Measurements from ENCODE around the gene FANCD2. TPM values are rescaled to one million over a fixed set of nuclear protein-coding genes. Genes with fewer than 3 reads are reported as not detected.

FANCD2 gene
- total RNA-seq, result 2.1 and 2.6 TPM in 2 replicates

DNA sequence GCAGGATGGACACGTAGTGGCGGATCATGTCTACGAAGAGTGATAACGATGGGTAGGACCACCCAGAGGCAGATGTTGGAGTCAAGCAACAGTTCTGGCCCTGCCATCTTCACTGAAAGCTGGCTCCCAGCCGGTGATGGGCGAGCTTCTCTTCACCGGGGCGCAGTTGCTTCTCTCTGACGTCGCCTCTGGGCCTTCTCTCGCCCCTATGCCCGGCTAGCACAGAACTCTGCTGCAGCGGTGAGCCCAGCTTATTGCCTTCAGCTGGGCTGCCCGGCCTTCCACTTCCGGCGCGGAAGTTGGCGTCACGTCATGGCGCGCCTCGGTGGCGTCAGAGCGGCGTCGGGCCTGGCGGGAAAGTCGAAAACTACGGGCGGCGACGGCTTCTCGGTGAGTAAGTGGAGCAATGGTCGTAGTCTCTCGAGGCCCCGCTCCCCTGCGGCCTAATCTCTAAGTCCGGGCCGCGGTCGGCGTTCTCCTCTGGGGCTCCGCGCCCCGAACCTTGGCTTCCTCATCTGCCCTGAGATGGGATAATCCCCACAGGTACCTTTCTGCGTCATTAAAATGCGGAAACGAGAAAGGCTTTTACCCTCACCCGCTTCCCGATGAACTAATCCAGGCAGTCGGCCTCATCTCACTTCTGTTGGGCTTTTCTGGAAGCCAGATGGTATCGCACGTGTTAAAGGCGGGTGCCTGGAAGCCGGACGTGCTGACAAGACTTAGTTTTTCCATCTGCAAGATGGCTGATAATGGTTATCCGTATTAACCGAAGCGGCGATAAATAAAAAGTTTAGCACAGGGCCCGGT is at the start of gene FANCD2:
Gene FANCD2 (plus strand): TSS at position 354 of the 807 bp plus-strand sequence. CDS start 2,221 bp downstream, outside the sequence.
- FAIRE-seq (no peak), DNase-seq (ENCODE audit: low read depth) (peak; percentile 75)
- Histone ChIP-seq H3K36me3 (ENCODE audit: control insufficient read depth, insufficient read depth, low read length) (peaks cover 7% of the 10 kb centered on the region), H3K27me3 (ENCODE audit: control insufficient read depth, insufficient read depth, low read length) (no peaks in the 10 kb centered on the region), H3K4me3 (ENCODE audit: low read depth, low read length) (peak within 1 kb of the TSS; percentile 77)
- TF ChIP-seq, protein P1, sequence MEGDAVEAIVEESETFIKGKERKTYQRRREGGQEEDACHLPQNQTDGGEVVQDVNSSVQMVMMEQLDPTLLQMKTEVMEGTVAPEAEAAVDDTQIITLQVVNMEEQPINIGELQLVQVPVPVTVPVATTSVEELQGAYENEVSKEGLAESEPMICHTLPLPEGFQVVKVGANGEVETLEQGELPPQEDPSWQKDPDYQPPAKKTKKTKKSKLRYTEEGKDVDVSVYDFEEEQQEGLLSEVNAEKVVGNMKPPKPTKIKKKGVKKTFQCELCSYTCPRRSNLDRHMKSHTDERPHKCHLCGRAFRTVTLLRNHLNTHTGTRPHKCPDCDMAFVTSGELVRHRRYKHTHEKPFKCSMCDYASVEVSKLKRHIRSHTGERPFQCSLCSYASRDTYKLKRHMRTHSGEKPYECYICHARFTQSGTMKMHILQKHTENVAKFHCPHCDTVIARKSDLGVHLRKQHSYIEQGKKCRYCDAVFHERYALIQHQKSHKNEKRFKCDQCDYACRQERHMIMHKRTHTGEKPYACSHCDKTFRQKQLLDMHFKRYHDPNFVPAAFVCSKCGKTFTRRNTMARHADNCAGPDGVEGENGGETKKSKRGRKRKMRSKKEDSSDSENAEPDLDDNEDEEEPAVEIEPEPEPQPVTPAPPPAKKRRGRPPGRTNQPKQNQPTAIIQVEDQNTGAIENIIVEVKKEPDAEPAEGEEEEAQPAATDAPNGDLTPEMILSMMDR (IDR thresholded peaks at IDR 0.05; ENCODE audit: insufficient read depth, low read length, severe bottlenecking), result no peak

DNA sequence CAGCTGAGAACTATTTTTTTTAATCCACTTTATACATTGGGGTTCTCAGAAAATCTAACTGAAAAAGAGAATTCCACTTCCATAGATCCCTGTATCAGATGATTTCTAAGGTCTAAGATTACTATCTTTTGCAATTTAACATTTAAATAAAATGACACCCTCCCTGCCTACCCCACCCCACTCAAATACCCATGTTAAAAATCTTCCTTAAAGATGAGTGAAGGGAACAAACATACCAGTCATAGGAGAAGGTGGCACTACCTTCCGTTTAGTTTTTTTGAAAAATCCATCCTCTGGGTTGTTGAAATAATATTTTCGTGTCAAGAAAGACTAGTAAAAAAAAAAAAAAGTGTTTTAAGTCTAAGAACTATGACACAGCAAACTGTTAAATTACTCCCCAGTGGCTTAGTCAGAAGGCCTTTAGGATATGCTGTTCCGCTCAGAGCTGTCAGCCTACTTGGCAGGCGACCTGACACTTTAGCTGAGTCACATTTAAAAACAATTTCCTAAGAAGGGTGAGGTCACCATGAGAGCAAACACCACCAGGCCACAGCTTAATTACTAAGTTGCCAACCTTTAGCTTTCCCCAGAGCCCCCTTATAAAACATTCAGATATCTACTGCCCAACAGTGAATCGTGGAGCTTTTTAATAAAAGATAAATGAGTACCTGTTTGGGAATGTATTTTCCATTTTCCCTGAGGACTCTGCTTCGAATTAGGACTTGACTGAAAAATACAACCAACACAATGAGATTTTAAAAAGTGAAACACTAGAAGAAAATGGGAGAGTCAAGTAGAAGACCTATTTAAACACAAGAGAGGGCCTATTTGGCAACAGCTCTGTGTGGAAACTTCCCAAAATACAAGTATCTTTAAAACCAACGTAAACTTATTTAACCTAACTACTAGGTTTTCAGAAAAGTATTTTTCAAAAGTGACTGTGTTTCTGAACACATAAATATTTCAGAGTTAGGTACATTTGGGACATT is 49.2 kb upstream of the FANCD2 start:
- TF ChIP-seq, protein P1 (IDR thresholded peaks at IDR 0.05; ENCODE audit: insufficient read depth, low read length, severe bottlenecking), result no peak
- no peaks in the 10 kb centered on the region for H3K27me3 ChIP-seq (ENCODE audit: control insufficient read depth, insufficient read depth, low read length)
- FAIRE-seq, result no peak

GRCh38 chr3:9978710-9979305 is 47.4 kb upstream of the FANCD2 start:
- no peaks in the 10 kb centered on the region for H3K27me3 ChIP-seq (ENCODE audit: control insufficient read depth, insufficient read depth, low read length)
- DNase-seq (ENCODE audit: low read depth) (no peak), FAIRE-seq (no peak)
- TF ChIP-seq, protein P1 (IDR thresholded peaks at IDR 0.05; ENCODE audit: insufficient read depth, low read length, severe bottlenecking), result no peak
- no peak overlapping the region for H3K4me3 ChIP-seq (ENCODE audit: low read depth, low read length)
- peaks cover 2% of the 10 kb centered on the region for H3K36me3 ChIP-seq (ENCODE audit: control insufficient read depth, insufficient read depth, low read length)

More for the DNA sequence above, 49.2 kb upstream of the FANCD2 start:
- Histone ChIP-seq H3K4me3 (ENCODE audit: low read depth, low read length) (no peak overlapping the region), H3K36me3 (ENCODE audit: control insufficient read depth, insufficient read depth, low read length) (peaks cover 5% of the 10 kb centered on the region)
- peak; percentile 99 for DNase-seq (ENCODE audit: low read depth)

- Histone ChIP-seq H3K27me3 (ENCODE audit: control insufficient read depth, insufficient read depth, low read length) (no peaks in the 10 kb centered on the region), H3K36me3 (ENCODE audit: control insufficient read depth, insufficient read depth, low read length) (peaks cover 3% of the 10 kb centered on the region), H3K4me3 (ENCODE audit: low read depth, low read length) (no peak overlapping the region)
- DNase-seq (ENCODE audit: low read depth) (no peak), FAIRE-seq (no peak)
- TF ChIP-seq, protein P1 (IDR thresholded peaks at IDR 0.05; ENCODE audit: insufficient read depth, low read length, severe bottlenecking), result no peak
These were observed 46.0 kb upstream of the FANCD2 start for GRCh38 chr3:9980251-9980650.

- FAIRE-seq, result no peak
- Histone ChIP-seq H3K27me3 (ENCODE audit: control insufficient read depth, insufficient read depth, low read length) (no peaks in the 10 kb centered on the region), H3K4me3 (ENCODE audit: low read depth, low read length) (peak overlapping the region; percentile 67), H3K36me3 (ENCODE audit: control insufficient read depth, insufficient read depth, low read length) (peaks cover 1% of the 10 kb centered on the region)
- TF ChIP-seq, protein P1 (IDR thresholded peaks at IDR 0.05; ENCODE audit: insufficient read depth, low read length, severe bottlenecking), result no peak
- no peak for DNase-seq (ENCODE audit: low read depth)
These were observed 40.0 kb upstream of the FANCD2 start for GRCh38 chr3:9986230-9986725.

Measured in bronchial epithelial cell (primary cell).